OCI-LY1 (cell line): ENCODE measurements around the gene GOT1.

Experiments
- EZH2 ChIP-seq: fragments of 200-600 bp; sonication (generic), shearing (Covaris generic); IDR thresholded peaks from 2 replicates; pipeline ENCODE4 v1.8.0; 2017; ENCODE audit warnings: borderline replicate concordance, mixed run types, mild to moderate bottlenecking, antibody characterized with exemption, low read length, moderate library complexity, mixed read lengths
- TF ChIP-seq, protein P1 (sequence below): fragments of 200-600 bp; sonication (generic), shearing (Covaris generic); IDR thresholded peaks from 2 replicates; pipeline ENCODE4 v1.5.1; 2017; ENCODE audit warnings: mild to moderate bottlenecking, antibody characterized with exemption, low read length, moderate library complexity, mixed read lengths

DNA sequence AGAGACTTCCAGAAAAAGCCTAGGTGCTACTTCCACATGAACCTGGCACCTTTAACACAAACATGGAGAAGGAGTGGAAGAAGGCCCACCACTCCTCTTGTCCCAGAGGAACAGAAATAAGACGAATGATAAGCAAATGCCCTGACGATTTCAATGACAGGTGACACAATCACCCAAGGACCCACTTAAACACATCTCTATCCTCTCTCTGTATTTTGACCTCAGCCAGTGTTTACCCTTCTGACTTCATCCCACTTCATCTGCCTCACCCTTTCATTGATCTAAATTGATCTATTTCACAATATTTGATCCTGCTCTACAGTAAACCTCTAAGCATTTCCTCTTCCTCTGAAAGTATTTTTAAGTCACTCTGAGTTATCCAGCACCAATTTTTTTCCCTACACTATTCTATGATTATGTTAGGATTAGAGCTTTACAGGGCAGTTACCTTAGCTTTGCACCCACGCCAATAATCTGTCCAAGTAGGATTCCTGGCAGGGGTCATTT, 9.1 kb downstream of the GOT1 start:
- TF ChIP-seq, protein P1, sequence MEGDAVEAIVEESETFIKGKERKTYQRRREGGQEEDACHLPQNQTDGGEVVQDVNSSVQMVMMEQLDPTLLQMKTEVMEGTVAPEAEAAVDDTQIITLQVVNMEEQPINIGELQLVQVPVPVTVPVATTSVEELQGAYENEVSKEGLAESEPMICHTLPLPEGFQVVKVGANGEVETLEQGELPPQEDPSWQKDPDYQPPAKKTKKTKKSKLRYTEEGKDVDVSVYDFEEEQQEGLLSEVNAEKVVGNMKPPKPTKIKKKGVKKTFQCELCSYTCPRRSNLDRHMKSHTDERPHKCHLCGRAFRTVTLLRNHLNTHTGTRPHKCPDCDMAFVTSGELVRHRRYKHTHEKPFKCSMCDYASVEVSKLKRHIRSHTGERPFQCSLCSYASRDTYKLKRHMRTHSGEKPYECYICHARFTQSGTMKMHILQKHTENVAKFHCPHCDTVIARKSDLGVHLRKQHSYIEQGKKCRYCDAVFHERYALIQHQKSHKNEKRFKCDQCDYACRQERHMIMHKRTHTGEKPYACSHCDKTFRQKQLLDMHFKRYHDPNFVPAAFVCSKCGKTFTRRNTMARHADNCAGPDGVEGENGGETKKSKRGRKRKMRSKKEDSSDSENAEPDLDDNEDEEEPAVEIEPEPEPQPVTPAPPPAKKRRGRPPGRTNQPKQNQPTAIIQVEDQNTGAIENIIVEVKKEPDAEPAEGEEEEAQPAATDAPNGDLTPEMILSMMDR: no peak
- no peak for TF ChIP-seq EZH2
